ENCODE results near the gene AGPAT4. TPM values are rescaled to one million over a fixed set of nuclear protein-coding genes. Genes with fewer than 3 reads are reported as not detected.

The AGPAT4 gene
- total RNA-seq, 4 donors from 2014 or later, result 10.5 to 20.8 (median 12.6) TPM

- no peak for DNase-seq (ENCODE audit: low spot score in 2 of 2)
- TF ChIP-seq EP300 (IDR thresholded peaks at IDR 0.05), result no peak
- no peak for TF ChIP-seq CTCF (IDR thresholded peaks at IDR 0.05)
- no peak for TF ChIP-seq POLR2A (IDR thresholded peaks at IDR 0.05)
- 93 to 94% methylated on average over 23 of the region's 23 CpGs for WGBS, 2 donors
- H3K9me3 ChIP-seq, result no peaks in the 10 kb centered on the region
- H3K4me1 ChIP-seq, result no peaks in the 10 kb centered on the region
- H3K27ac ChIP-seq, result no peak overlapping the region
- peaks cover 0 to 100% (median 15%) of the 10 kb centered on the region in 3 donors for H3K36me3 ChIP-seq
- no peaks in the 10 kb centered on the region for H3K27me3 ChIP-seq
- H3K4me3 ChIP-seq, result no peak overlapping the region
Observed at GRCh38 chr6:161107779-161108730, 165.8 kb downstream of the AGPAT4 start.

- no peak overlapping the region for H3K4me3 ChIP-seq
- TF ChIP-seq EP300 (IDR thresholded peaks at IDR 0.05) (no peak), POLR2A (IDR thresholded peaks at IDR 0.05) (no peak), CTCF (IDR thresholded peaks at IDR 0.05) (no peak)
- 95 to 96% methylated on average over 2 of the region's 2 CpGs for WGBS, 2 donors
- H3K27ac ChIP-seq, result no peak overlapping the region
- H3K27me3 ChIP-seq, result no peaks in the 10 kb centered on the region
- no peaks in the 10 kb centered on the region for H3K4me1 ChIP-seq
- H3K9me3 ChIP-seq, result no peaks in the 10 kb centered on the region
- peaks cover 0 to 90% (median 21%) of the 10 kb centered on the region in 3 donors for H3K36me3 ChIP-seq
- DNase-seq (ENCODE audit: low spot score in 2 of 2), result no peak
Observed at GRCh38 chr6:161105408-161105807, 168.5 kb downstream of the AGPAT4 start.

GRCh38 chr6:161104966-161105365, 168.9 kb downstream of the AGPAT4 start:
- Histone ChIP-seq H3K27me3 (no peaks in the 10 kb centered on the region), H3K27ac (no peak overlapping the region), H3K36me3 (peaks cover 0 to 89% (median 21%) of the 10 kb centered on the region in 3 donors), H3K9me3 (no peaks in the 10 kb centered on the region), H3K4me1 (no peaks in the 10 kb centered on the region), H3K4me3 (no peak overlapping the region)
- DNase-seq (ENCODE audit: low spot score in 2 of 2), result no peak
- TF ChIP-seq POLR2A (IDR thresholded peaks at IDR 0.05) (no peak), CTCF (IDR thresholded peaks at IDR 0.05) (no peak), EP300 (IDR thresholded peaks at IDR 0.05) (no peak)

GRCh38 chr6:161103475-161103874, 170.4 kb downstream of the AGPAT4 start:
- Histone ChIP-seq H3K27ac (no peak overlapping the region), H3K36me3 (peaks cover 0 to 88% (median 21%) of the 10 kb centered on the region in 3 donors)

More at GRCh38 chr6:161103475-161103874, 170.4 kb downstream of the AGPAT4 start:
- WGBS, 2 donors, result 91 to 95% methylated on average over 4 of the region's 4 CpGs
- no peak overlapping the region for H3K4me3 ChIP-seq
- no peaks in the 10 kb centered on the region for H3K9me3 ChIP-seq
- DNase-seq (ENCODE audit: low spot score in 2 of 2), result no peak
- H3K4me1 ChIP-seq, result no peaks in the 10 kb centered on the region
- no peaks in the 10 kb centered on the region for H3K27me3 ChIP-seq
- TF ChIP-seq POLR2A (IDR thresholded peaks at IDR 0.05) (no peak), CTCF (IDR thresholded peaks at IDR 0.05) (no peak), EP300 (IDR thresholded peaks at IDR 0.05) (no peak)
